Measurements from ENCODE around the gene RANBP3.
A peak's percentile ranks its signal among the peaks of the same experiment; 100 is the strongest.

The RANBP3 gene

GRCh38 chr19:5955636-5955935 is 22.4 kb downstream of the RANBP3 start:
- H2AFZ ChIP-seq (ENCODE audit: low read length): no peak overlapping the region
- no peak overlapping the region; the same call in 1 of the 2 replicates for H3K9ac ChIP-seq (ENCODE audit: low read length)
- no peaks in the 10 kb centered on the region for H3F3A ChIP-seq (ENCODE audit: insufficient read depth, low read length)
- H3K9me2 ChIP-seq (ENCODE audit: low read depth, low read length): no peaks in the 10 kb centered on the region
- H3K4me3 ChIP-seq (ENCODE audit: low read depth, low read length, poor library complexity, severe bottlenecking): no peak overlapping the region
- no peaks in the 10 kb centered on the region for H3K9me3 ChIP-seq (ENCODE audit: low read length)
- TF ChIP-seq EZH2 (IDR thresholded peaks at IDR 0.05; ENCODE audit: borderline replicate concordance, low read length): no peak
- TF ChIP-seq, protein P1, sequence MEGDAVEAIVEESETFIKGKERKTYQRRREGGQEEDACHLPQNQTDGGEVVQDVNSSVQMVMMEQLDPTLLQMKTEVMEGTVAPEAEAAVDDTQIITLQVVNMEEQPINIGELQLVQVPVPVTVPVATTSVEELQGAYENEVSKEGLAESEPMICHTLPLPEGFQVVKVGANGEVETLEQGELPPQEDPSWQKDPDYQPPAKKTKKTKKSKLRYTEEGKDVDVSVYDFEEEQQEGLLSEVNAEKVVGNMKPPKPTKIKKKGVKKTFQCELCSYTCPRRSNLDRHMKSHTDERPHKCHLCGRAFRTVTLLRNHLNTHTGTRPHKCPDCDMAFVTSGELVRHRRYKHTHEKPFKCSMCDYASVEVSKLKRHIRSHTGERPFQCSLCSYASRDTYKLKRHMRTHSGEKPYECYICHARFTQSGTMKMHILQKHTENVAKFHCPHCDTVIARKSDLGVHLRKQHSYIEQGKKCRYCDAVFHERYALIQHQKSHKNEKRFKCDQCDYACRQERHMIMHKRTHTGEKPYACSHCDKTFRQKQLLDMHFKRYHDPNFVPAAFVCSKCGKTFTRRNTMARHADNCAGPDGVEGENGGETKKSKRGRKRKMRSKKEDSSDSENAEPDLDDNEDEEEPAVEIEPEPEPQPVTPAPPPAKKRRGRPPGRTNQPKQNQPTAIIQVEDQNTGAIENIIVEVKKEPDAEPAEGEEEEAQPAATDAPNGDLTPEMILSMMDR (IDR thresholded peaks at IDR 0.05; ENCODE audit: low read length): no peak
- peak overlapping the region; percentile 18; the same call in 1 of the 2 replicates for H3K4me2 ChIP-seq (ENCODE audit: low read length)
- no peaks in the 10 kb centered on the region for H4K20me1 ChIP-seq (ENCODE audit: insufficient read depth, low read length)
- peaks cover 76% of the 10 kb centered on the region for H3K4me1 ChIP-seq (ENCODE audit: insufficient read depth, low read length, severe bottlenecking)
- H3K27ac ChIP-seq (ENCODE audit: low read depth, low read length, poor library complexity, severe bottlenecking): peak overlapping the region; percentile 98
- H3K27me3 ChIP-seq (ENCODE audit: insufficient read depth, low read length): no peaks in the 10 kb centered on the region
- peaks cover 4% of the 10 kb centered on the region; the same call in 1 of the 2 replicates for H3K36me3 ChIP-seq (ENCODE audit: insufficient read depth, low read length)
- peaks cover 67% of the 10 kb centered on the region for H3K79me2 ChIP-seq (ENCODE audit: insufficient read depth, low read length)

DNA sequence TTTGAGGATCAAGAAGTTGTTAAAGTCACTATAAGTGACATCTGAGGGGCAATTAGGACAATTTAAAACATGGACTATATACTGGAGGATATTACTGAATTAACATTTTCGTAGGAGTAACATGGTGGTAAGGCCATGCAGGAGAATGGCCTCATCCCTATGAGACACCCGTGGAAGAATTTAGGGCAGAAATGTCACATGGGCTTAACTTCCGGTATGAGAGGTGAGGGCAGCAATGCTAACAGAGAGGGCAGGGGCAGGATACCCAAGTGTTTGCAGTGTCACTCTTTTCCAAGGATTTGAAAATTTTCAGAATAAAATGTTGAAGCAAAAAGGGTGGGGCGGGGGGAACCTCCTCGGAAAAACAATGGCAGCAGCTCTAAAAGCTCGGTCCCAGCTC is 23.6 kb downstream of the RANBP3 start:
- no peaks in the 10 kb centered on the region for H4K20me1 ChIP-seq (ENCODE audit: insufficient read depth, low read length)
- H3K9me2 ChIP-seq (ENCODE audit: low read depth, low read length): no peaks in the 10 kb centered on the region
- H3K4me2 ChIP-seq (ENCODE audit: low read length): peak overlapping the region; percentile 44
- peaks cover 55% of the 10 kb centered on the region for H3K79me2 ChIP-seq (ENCODE audit: insufficient read depth, low read length)
- no peak overlapping the region for H2AFZ ChIP-seq (ENCODE audit: low read length)
- H3F3A ChIP-seq (ENCODE audit: insufficient read depth, low read length): no peaks in the 10 kb centered on the region
- H3K9ac ChIP-seq (ENCODE audit: low read length): peak overlapping the region; percentile 5; the same call in 1 of the 2 replicates
- H3K27me3 ChIP-seq (ENCODE audit: insufficient read depth, low read length): no peaks in the 10 kb centered on the region
- peaks cover 9% of the 10 kb centered on the region; the same call in 1 of the 2 replicates for H3K36me3 ChIP-seq (ENCODE audit: insufficient read depth, low read length)
- no peak overlapping the region for H3K4me3 ChIP-seq (ENCODE audit: low read depth, low read length, poor library complexity, severe bottlenecking)
- no peaks in the 10 kb centered on the region for H3K9me3 ChIP-seq (ENCODE audit: low read length)
- no peak for TF ChIP-seq EZH2 (IDR thresholded peaks at IDR 0.05; ENCODE audit: borderline replicate concordance, low read length)
- TF ChIP-seq, protein P1 (IDR thresholded peaks at IDR 0.05; ENCODE audit: low read length): no peak
- peaks cover 77% of the 10 kb centered on the region for H3K4me1 ChIP-seq (ENCODE audit: insufficient read depth, low read length, severe bottlenecking)
- peak overlapping the region; percentile 98 for H3K27ac ChIP-seq (ENCODE audit: low read depth, low read length, poor library complexity, severe bottlenecking)

- Histone ChIP-seq H3K9ac (ENCODE audit: low read length) (peak overlapping the region; percentile 5; the same call in 1 of the 2 replicates), H2AFZ (ENCODE audit: low read length) (no peak overlapping the region), H3K4me3 (ENCODE audit: low read depth, low read length, poor library complexity, severe bottlenecking) (no peak overlapping the region), H3F3A (ENCODE audit: insufficient read depth, low read length) (no peaks in the 10 kb centered on the region), H3K27ac (ENCODE audit: low read depth, low read length, poor library complexity, severe bottlenecking) (peak overlapping the region; percentile 98), H3K9me2 (ENCODE audit: low read depth, low read length) (no peaks in the 10 kb centered on the region), H3K4me1 (ENCODE audit: insufficient read depth, low read length, severe bottlenecking) (peaks cover 83% of the 10 kb centered on the region), H3K79me2 (ENCODE audit: insufficient read depth, low read length) (peaks cover 53% of the 10 kb centered on the region), H3K27me3 (ENCODE audit: insufficient read depth, low read length) (no peaks in the 10 kb centered on the region), H3K36me3 (ENCODE audit: insufficient read depth, low read length) (peaks cover 14% of the 10 kb centered on the region; the same call in 1 of the 2 replicates), H4K20me1 (ENCODE audit: insufficient read depth, low read length) (no peaks in the 10 kb centered on the region), H3K9me3 (ENCODE audit: low read length) (no peaks in the 10 kb centered on the region), H3K4me2 (ENCODE audit: low read length) (peak overlapping the region; percentile 44)
- TF ChIP-seq, protein P1 (IDR thresholded peaks at IDR 0.05; ENCODE audit: low read length): no peak
- TF ChIP-seq EZH2 (IDR thresholded peaks at IDR 0.05; ENCODE audit: borderline replicate concordance, low read length): no peak
Measured at GRCh38 chr19:5953680-5954213, 24.2 kb downstream of the RANBP3 start.
